Keratinocyte (primary cell): ENCODE measurements around the gene SLC38A6.

ENCODE experiments used
- EZH2 ChIP-seq: IDR thresholded peaks from one replicate; pipeline ENCODE4 v1.6.1; 2012; ENCODE audit warnings: inconsistent platforms, mild to moderate bottlenecking, low read length, moderate library complexity
- TF ChIP-seq, protein P1 (sequence below), 3 experiments: IDR thresholded peaks in 1 of 3; conservative IDR thresholded peaks in 1 of 3; optimal IDR thresholded peaks in 1 of 3; 2 replicates in 2 of 3; 3 replicates in 1 of 3; pipeline versions ENCODE3 to v1.5.1; 2011; ENCODE audit warnings: low read length in 3 of 3, mild to moderate bottlenecking in 3 of 3, moderate library complexity in 2 of 3, control low read depth in 1 of 3, inconsistent platforms in 1 of 3; ENCODE audit not compliant: insufficient read depth in 2 of 3; ENCODE audit errors: extremely low read depth in 1 of 3

DNA sequence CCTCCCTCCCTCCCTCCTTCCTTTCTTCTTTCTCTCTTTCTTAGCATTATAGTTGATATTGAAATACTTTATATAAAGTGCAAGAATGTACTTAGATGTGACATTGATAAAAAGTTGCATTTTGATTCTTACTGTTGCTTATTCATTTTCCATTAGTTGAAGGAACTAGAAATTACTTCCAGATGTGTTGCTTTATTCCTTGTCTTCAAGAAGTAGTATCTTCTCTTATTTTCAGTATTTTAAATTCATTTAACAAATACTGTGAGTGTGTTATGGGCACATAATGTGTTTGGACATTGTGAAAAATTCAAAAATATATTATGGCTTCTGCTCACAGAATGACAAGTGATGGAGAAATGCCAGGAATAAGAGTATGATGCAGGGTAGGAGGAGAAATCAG, 45.7 kb upstream of the SLC38A6 start:
- TF ChIP-seq, protein P1, sequence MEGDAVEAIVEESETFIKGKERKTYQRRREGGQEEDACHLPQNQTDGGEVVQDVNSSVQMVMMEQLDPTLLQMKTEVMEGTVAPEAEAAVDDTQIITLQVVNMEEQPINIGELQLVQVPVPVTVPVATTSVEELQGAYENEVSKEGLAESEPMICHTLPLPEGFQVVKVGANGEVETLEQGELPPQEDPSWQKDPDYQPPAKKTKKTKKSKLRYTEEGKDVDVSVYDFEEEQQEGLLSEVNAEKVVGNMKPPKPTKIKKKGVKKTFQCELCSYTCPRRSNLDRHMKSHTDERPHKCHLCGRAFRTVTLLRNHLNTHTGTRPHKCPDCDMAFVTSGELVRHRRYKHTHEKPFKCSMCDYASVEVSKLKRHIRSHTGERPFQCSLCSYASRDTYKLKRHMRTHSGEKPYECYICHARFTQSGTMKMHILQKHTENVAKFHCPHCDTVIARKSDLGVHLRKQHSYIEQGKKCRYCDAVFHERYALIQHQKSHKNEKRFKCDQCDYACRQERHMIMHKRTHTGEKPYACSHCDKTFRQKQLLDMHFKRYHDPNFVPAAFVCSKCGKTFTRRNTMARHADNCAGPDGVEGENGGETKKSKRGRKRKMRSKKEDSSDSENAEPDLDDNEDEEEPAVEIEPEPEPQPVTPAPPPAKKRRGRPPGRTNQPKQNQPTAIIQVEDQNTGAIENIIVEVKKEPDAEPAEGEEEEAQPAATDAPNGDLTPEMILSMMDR (optimal IDR thresholded peaks at IDR 0.05 in 1 of 3, IDR thresholded peaks at IDR 0.05 in 1 of 3, conservative IDR thresholded peaks at IDR 0.05 in 1 of 3; ENCODE audit: extremely low read depth in 1 of 3, insufficient read depth in 2 of 3, low read length in 3 of 3) = no peak
- TF ChIP-seq EZH2 = no peak
